ENCODE results near the gene ZBTB7C.

DNA sequence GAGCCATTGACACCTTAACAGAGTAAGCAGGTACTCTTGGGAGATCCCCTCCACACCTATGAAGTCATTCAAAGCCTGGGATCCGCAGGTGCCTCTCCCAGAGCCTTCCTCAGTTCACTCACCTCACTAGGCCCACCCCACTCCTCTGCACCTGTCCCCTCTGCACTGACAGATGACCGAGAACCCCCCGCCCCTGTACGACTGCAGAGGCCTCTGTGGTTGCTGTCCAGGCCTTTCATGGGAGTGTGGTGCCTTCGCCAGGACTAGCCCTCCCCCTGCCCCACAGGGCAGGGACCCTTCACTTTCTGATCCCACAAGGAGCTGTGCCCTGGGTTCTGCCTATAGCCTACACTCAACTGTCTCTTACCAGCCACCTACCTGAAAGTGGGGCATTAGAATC, 238.5 kb downstream of the ZBTB7C start:
- TF ChIP-seq MAZ (CRISPR knock-in tag; conservative IDR thresholded peaks at IDR 0.05 in 1 of 2, IDR thresholded peaks at IDR 0.05 in 1 of 2) (no peak), ELK1 (CRISPR knock-in tag; IDR thresholded peaks at IDR 0.05) (no peak), KHSRP (IDR thresholded peaks at IDR 0.05) (no peak), ZNF274 (IDR thresholded peaks at IDR 0.05; ENCODE audit: borderline replicate concordance, low read depth, low read length) (no peak), CTCF (IDR thresholded peaks at IDR 0.05 in 2 of 3, conservative IDR thresholded peaks at IDR 0.05 in 1 of 3; ENCODE audit: insufficient read depth in 2 of 3, low read depth in 1 of 3, low read length in 3 of 3) (no peak), JUNB (CRISPR knock-in tag; conservative IDR thresholded peaks at IDR 0.05) (no peak), ARID4B (CRISPR knock-in tag; IDR thresholded peaks at IDR 0.05) (no peak), SIX5 (IDR thresholded peaks at IDR 0.05; ENCODE audit: borderline replicate concordance in 1 of 2, insufficient read depth in 1 of 2, low read depth in 1 of 2, low read length in 2 of 2) (no peak), EZH2 (IDR thresholded peaks at IDR 0.05; ENCODE audit: borderline replicate concordance, low read depth, low read length) (no peak), ZNF124 (CRISPR knock-in tag; IDR thresholded peaks at IDR 0.05) (no peak), YY1 (IDR thresholded peaks at IDR 0.05; ENCODE audit: borderline replicate concordance in 1 of 3, control insufficient read depth in 1 of 3, extremely low read depth in 1 of 3, insufficient read depth in 3 of 3, insufficient read length in 1 of 3, insufficient replicate concordance in 2 of 3, low read depth in 1 of 3, low read length in 2 of 3) (no peak), BCOR (IDR thresholded peaks at IDR 0.05) (no peak), POLR2A (conservative IDR thresholded peaks at IDR 0.05) (no peak)
- TF ChIP-seq, protein P1, sequence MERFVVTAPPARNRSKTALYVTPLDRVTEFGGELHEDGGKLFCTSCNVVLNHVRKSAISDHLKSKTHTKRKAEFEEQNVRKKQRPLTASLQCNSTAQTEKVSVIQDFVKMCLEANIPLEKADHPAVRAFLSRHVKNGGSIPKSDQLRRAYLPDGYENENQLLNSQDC (CRISPR knock-in tag; IDR thresholded peaks at IDR 0.05) = no peak

All from K562 (cell line).